Measurements from ENCODE around the gene DDX56. TPM values are rescaled to one million over a fixed set of nuclear protein-coding genes. Genes with fewer than 3 reads are reported as not detected.

DDX56 gene
- total RNA-seq, 1 donor from 2014 or later, result 79.6 TPM

- no peak for DNase-seq (ENCODE audit: extremely low read depth, low read depth, low spot score)
Observed at GRCh38 chr7:44537442-44537841, 36.3 kb downstream of the DDX56 start.

- no peak for DNase-seq (ENCODE audit: extremely low read depth, low read depth, low spot score)
Observed at GRCh38 chr7:44536090-44536489, 37.6 kb downstream of the DDX56 start.

- no peak for DNase-seq (ENCODE audit: extremely low read depth, low read depth, low spot score)
Observed at GRCh38 chr7:44535348-44536064, 38.2 kb downstream of the DDX56 start.

- DNase-seq (ENCODE audit: extremely low read depth, low read depth, low spot score), result no peak
Observed at GRCh38 chr7:44534501-44534900, 39.2 kb downstream of the DDX56 start.

GRCh38 chr7:44534087-44534486 is 39.6 kb downstream of the DDX56 start:
- no peak for DNase-seq (ENCODE audit: extremely low read depth, low read depth, low spot score)

GRCh38 chr7:44533301-44534055 is 40.2 kb downstream of the DDX56 start:
- no peak for DNase-seq (ENCODE audit: extremely low read depth, low read depth, low spot score)

- DNase-seq (ENCODE audit: extremely low read depth, low read depth, low spot score), result no peak
Observed at GRCh38 chr7:44531421-44532380, 42.0 kb downstream of the DDX56 start.

- DNase-seq (ENCODE audit: extremely low read depth, low read depth, low spot score), result no peak
Observed at GRCh38 chr7:44530990-44531389, 42.7 kb downstream of the DDX56 start.

GRCh38 chr7:44524811-44525388 is 48.8 kb downstream of the DDX56 start:
- no peak for DNase-seq (ENCODE audit: extremely low read depth, low read depth, low spot score)

- DNase-seq (ENCODE audit: extremely low read depth, low read depth, low spot score), result no peak
Observed at GRCh38 chr7:44522315-44522714, 51.4 kb downstream of the DDX56 start.

- no peak for DNase-seq (ENCODE audit: extremely low read depth, low read depth, low spot score)
Observed at GRCh38 chr7:44521347-44522095, 52.2 kb downstream of the DDX56 start.

- no peak for DNase-seq (ENCODE audit: extremely low read depth, low read depth, low spot score)
Observed at GRCh38 chr7:44520574-44520973, 53.1 kb downstream of the DDX56 start.

GRCh38 chr7:44519546-44519945 is 54.2 kb downstream of the DDX56 start:
- no peak for DNase-seq (ENCODE audit: extremely low read depth, low read depth, low spot score)

GRCh38 chr7:44518761-44519160 is 54.9 kb downstream of the DDX56 start:
- DNase-seq (ENCODE audit: extremely low read depth, low read depth, low spot score), result no peak

- no peak for DNase-seq (ENCODE audit: extremely low read depth, low read depth, low spot score)
Observed at GRCh38 chr7:44517175-44517574, 56.5 kb downstream of the DDX56 start.

Other genes with a start within 250 kb of the DDX56 start
- gene CAMK2B, start 248.3 kb downstream of the DDX56 start, total RNA-seq, result 0.05 and 0.29 TPM in 2 replicates
- 84.5 and 90.9 TPM in 2 replicates for gene NUDCD3, start 83.2 kb downstream of the DDX56 start, total RNA-seq
- not detected in 2 replicates for gene NPC1L1, start 32.6 kb downstream of the DDX56 start, total RNA-seq
- 89.7 and 126 TPM in 2 replicates for gene TMED4, start 8.3 kb upstream of the DDX56 start, total RNA-seq
- gene OGDH, start 32.7 kb upstream of the DDX56 start, total RNA-seq, result 69.6 and 70.4 TPM in 2 replicates
- gene ZMIZ2, start 174.9 kb upstream of the DDX56 start, total RNA-seq, result 32.2 and 49.0 TPM in 2 replicates
- 2,756 and 3,660 TPM in 2 replicates for gene PPIA, start 222.8 kb upstream of the DDX56 start, total RNA-seq